Measurements from ENCODE around the gene TNK1.

Gene TNK1

GRCh38 chr17:7392696-7393612 is 12.1 kb downstream of the TNK1 start:
- no peak for DNase-seq

GRCh38 chr17:7393613-7394451 is 12.9 kb downstream of the TNK1 start:
- DNase-seq, result peak; percentile 51

GRCh38 chr17:7394452-7395191 is 13.7 kb downstream of the TNK1 start, which contains the start of gene PLSCR3:
Gene PLSCR3, minus strand, starts transcription at chr17:7394525. Its CDS starts 415 bp downstream, at chr17:7394110.
- DNase-seq, result peak; percentile 77

GRCh38 chr17:7396147-7396546 is 15.3 kb downstream of the TNK1 start:
- no peak for DNase-seq

- DNase-seq, result no peak
These were observed 17.7 kb downstream of the TNK1 start for GRCh38 chr17:7398612-7399011.

- no peak for DNase-seq
These were observed 22.3 kb downstream of the TNK1 start for GRCh38 chr17:7403043-7403726.

GRCh38 chr17:7403727-7403976 is 22.8 kb downstream of the TNK1 start:
- DNase-seq, result no peak

- peak; percentile 96 for DNase-seq
These were observed 23.3 kb downstream of the TNK1 start, which contains the start of gene TMEM256 for GRCh38 chr17:7403977-7404736. Gene TMEM256, minus strand, starts transcription at chr17:7404097. Its CDS starts 13 bp downstream, at chr17:7404084.

- peak; percentile 61 for DNase-seq
These were observed 24.0 kb downstream of the TNK1 start for GRCh38 chr17:7404737-7405349.

GRCh38 chr17:7405350-7406234 is 24.7 kb downstream of the TNK1 start:
- no peak for DNase-seq

- no peak for DNase-seq
These were observed 25.4 kb downstream of the TNK1 start for GRCh38 chr17:7406235-7406825.

GRCh38 chr17:7407082-7407481 is 26.2 kb downstream of the TNK1 start:
- DNase-seq, result no peak

- no peak for DNase-seq
These were observed 26.8 kb downstream of the TNK1 start, which contains the start of gene NLGN2 for GRCh38 chr17:7407485-7408251. Gene NLGN2, plus strand, starts transcription at chr17:7407845. Its CDS starts 411 bp downstream, at chr17:7408256.

- DNase-seq, result peak; percentile 21
These were observed 27.4 kb downstream of the TNK1 start for GRCh38 chr17:7408252-7408727.

- DNase-seq, result no peak
These were observed 28.0 kb downstream of the TNK1 start for GRCh38 chr17:7408863-7409262.

GRCh38 chr17:7409716-7410115 is 28.8 kb downstream of the TNK1 start:
- no peak for DNase-seq

GRCh38 chr17:7410634-7411426 is 29.9 kb downstream of the TNK1 start:
- no peak for DNase-seq

GRCh38 chr17:7411427-7411750 is 30.5 kb downstream of the TNK1 start:
- DNase-seq, result no peak

Measured in stimulated activated CD4-positive, alpha-beta T cell treated with anti-CD3 and anti-CD28 coated beads, Interleukin-1b, Interleukin-23, amount 100 ng/mL, for 48 hours (primary cell).